Activated T-cell treated with anti-CD3 and anti-CD28 coated beads for 24 hours (primary cell): Measurements from ENCODE around the gene ZSWIM6.

Experiments
- DNase-seq: peaks from one replicate; pipeline ENCODE4 v3.0.0-alpha.2; 2020; ENCODE audit warnings: low read depth

ZSWIM6 gene

DNA sequence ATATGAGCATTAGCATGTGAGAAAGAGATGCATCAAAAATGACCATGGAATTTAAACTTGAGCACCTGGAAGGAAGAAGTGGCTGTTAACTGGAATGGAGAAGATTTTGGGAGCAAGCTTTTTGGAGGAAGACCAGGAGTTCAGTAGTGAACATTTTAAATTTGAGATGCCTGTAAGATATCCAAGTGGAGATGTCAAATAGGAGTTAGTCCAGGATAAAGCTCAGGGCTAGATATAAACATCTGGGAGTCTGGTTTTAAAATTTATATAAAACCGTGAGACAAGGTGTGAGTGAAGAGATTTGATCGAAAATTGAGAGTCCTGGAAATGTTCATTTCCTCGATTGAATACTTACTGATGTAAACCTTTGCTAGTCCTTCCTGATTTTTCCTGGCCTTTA is 217.5 kb downstream of the ZSWIM6 start:
- no peak for DNase-seq

DNA sequence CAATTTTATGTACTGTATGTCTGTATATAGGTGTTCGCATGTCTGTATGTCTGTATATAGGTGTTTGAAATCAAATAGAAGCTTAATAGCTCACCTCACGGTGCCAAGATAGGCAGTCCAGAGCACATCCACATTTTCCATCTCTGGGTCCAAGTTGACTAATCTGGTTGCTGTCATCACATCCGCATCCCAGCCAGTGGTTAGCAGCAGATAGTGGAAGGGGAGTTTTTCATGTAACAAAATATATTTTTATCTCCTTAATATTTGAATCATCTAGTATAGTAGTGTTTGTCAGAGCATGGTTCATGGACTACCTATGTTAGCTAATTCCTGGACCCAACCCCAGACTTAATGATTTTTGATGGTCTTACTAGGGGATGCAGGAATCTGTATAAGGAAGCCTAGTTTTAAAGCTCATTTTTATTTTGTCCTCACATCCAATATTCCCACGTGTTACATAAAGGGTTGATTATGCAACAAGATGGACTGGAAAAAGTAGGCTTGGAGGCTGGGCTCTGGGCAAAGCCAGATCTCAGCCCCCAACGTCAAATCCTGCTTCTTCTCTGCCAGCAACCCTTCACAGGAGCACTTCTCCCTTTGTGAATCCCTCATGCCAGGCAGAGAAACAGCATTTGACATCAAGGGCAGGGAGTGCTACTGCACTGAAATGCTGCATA is 219.7 kb downstream of the ZSWIM6 start:
- no peak for DNase-seq

DNA sequence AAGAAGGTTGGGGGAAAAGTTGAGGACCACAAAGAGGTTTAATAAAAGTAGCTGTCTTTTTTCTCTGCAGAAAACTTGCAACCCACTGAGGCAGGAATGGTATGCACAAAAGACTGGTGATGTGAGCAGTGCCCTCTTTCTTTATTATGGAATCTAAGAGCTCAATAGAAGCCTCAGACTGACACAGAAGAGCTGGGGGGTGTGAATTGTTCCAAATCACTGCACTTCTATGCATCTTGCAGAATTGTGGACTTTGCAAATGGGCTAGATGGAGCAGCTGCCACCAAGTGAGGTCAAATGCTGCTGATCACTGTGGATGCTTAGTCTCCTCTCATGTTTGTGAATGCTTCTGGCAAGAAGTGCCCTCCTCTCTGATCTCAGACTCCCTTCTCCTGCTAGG is 227.1 kb downstream of the ZSWIM6 start:
- DNase-seq, result no peak

DNA sequence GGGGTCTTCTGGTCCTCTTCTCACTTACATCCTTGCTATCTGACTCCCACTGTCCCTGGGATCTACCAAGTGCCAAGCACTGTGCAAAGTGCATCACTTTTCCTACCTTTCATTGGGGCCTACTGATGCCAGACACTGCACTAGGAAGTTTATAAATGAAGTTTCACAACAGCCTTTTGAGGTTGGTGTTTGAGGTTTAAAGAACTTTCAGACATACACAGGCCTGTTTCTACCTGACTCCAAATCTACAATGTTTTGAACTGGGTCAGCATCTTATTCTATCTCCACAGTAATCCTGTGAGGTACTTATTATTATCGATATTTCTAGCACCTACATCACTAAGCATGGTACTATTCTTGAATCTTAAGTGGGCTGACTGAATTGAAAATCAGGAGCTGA is 227.7 kb downstream of the ZSWIM6 start:
- no peak for DNase-seq

DNA sequence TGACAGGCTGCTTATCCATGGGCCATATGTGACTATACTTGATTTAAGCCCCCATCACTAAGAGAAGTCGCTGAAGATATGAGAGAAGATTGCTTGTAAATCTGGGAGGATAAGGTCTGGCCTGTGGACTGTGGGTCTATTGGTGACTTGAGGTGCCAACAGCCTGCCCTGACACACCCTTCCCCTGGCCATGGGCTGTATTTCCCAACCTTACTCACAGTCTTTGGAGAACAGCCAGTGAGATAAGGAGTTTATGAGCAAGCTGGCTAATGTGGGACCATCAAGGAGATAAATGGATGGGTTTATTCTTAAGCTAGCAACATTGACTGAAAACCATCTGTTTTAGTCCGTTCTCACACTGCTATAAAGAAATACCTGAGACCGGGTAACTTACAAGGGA is 231.3 kb downstream of the ZSWIM6 start:
- no peak for DNase-seq

DNA sequence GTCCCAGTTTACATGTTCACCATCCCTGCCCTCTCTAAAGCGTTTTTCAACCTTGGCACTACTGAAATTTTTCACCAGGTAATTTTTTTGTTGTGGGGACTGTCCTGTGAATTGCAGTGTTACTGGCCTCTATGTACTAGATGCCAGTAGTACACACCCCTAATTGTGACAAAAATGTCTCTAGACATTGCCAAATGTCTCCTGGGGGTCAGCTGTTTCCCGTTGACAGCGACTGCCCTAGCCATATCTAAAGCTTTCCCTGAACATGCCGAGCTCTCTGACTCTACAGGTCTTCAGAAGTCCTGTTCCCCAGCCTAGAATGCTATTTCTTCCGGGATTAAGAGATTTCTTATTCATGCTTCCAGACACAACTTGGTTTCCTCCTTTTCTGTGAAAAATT is 235.3 kb downstream of the ZSWIM6 start:
- DNase-seq, result no peak

DNA sequence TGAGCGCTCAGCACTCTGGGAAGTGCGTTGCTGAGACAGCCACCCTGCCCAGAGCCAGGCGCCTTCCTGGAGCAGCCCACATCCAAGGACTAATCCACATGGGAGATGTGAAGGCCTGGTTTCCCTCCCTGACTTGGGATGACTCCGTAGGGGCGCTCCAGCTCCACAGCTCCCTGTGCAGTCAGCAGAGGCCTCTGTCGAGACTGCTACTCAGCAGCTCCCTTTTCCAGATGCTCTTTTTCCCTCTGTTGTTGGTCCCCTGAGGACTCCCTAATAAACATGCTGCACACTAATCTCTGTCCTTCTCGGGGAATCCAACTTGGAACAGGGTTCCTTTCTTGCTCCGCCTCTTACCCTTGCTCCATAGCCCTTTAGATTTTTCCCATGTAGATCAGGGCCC is 237.3 kb downstream of the ZSWIM6 start:
- DNase-seq, result no peak

DNA sequence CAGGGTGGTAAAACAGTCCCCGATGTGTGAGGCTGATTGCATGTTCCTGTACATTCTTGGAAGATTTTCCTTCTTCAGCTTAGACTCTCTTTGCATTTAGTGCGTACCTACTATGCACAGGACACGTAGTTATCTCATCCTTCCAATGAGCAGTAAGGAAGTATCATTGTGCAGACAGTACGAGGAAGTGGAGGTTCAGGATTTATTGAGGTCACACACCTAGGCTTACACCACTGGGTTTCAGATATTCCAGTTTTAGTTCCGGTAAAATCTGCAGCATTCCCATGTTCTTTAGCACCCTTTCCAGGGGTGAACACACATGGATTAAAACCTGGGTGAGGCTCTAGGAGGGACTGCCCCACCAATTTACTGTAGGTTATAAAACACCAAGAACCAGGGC is 238.7 kb downstream of the ZSWIM6 start:
- DNase-seq, result no peak

DNA sequence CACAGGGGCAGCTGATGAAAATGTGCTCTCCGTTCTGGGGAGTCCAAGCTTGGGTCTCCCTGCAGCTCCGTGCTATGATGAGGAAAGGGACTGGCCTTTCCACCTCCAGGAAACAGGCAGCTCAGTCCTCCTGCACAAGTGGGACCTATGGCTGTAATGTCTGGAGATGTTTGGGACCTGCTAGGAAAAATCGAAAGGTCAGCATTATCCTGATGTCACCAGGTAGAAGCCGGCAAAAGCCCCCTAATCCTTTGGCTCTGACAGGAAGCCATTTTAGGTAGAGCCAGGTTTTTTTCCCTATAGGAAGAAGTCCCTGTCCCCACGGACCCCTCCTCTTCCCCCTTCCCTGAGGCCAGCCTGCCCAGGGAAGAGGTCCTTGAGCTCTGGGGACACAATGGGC is 240.9 kb downstream of the ZSWIM6 start:
- DNase-seq, result no peak

DNA sequence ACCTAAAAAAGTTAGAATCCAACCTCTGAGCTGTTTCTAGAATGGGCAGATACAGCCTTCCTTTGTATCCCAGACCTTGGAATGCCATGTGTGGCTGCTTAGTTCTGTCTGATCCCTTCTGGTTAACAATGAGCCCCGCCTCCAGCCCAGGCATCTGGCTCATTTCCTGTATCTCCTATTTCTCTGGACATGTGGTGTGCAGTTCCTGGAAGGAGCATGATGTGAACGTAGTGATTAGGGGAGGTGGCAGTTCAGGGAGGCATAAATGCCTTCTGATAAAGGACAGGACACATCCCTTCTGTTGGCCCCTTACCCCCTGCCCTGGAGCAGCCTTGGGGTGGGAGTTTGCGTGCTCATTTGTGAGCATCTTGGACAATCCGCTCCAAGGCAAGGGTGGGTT is 243.0 kb downstream of the ZSWIM6 start:
- no peak for DNase-seq

DNA sequence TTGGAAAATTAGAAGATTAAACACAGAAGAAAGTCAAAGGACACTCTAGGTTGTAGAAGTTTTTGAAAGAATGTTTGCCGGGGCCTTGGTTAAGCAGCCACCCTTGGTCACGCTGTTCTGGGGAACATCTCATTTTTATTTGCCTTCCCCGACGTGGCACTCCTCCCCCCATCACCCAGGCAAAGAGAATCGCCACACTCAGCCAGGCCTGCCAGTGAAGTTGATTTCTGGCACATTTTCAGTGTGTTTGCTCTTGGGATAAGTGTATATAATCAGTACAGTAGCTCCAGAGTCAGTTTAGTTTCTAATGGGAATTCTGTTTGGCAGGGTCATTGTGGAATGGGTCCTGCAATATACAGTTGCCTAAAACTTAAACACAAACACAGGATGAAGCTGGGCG is 243.5 kb downstream of the ZSWIM6 start:
- no peak for DNase-seq

DNA sequence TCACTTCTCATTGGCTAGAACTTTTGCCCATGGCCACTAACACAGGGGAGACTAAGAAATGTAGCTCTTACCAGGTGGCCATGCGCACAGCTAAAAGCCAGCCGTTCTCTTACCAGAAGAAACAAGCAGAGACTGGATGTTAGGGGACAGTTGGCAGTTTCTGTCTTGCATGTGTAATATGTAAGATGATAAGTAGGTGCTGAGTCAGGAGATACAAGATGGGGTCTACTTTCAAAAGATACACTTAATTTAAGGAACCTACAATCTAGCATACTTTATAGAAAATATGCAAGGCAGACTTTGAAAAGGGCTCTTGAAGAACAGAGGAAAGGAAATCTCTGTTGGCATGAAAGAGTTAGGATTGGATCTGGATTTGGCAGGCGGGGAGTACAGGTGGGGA is 244.5 kb downstream of the ZSWIM6 start:
- no peak for DNase-seq

DNA sequence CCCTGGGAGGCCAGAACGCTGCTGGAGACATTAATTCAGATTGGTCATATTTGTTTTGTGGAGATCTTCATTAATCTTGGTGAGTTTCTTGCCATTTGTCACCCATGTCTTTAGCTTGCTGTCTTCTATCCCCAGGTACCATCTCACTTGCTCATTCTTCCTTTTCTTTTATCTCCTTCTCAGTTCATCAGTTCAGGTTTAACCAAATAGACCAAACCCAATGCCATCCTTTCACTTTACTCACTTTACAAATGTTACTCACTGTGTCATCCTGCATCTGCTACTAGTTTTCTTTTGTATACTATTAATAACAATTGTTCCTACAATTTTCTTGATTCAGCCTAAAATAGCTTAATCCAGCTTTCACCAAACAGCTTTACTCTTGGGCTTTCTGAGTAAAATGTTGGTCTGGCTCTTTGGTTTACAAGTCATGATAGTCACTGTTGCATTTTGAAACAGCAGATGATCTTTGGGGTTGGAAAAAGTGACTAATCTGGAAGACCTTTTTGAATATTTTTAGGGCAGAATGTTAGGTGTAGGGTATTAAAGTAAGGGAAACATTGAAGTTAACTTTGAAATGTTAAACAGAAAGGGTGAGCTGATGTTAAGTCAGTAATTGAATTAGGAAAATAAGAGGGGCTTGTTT is 246.9 kb downstream of the ZSWIM6 start:
- DNase-seq, result no peak

DNA sequence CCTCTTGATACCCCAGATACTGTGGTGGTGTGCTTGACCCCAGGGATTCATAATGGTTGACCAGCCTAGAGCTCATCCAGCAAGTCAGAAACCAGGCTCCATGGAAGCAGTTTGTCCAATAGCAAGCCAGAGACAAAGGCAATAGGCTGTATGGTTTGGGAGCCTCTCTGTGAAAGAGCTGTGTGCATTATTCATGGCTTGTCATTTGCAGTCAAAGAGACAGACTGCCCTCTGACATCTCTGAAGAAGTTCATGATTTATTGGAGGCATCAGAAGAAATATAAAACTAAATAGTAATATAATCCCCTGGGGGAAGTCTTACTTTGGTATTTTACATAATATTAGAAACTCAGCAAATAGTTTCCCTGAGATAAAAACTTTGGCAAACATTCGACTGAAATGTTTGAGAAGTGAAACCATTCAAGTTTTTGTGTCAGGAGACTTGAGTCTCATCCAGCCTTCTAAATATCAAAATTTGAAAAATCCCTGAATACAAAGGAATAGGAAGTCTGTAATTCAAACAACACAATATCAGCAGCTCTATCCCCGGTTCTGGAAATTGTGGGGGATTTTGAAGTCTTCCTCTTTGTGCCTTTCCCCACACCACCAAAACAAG is 250.3 kb downstream of the ZSWIM6 start:
- DNase-seq, result no peak

DNA sequence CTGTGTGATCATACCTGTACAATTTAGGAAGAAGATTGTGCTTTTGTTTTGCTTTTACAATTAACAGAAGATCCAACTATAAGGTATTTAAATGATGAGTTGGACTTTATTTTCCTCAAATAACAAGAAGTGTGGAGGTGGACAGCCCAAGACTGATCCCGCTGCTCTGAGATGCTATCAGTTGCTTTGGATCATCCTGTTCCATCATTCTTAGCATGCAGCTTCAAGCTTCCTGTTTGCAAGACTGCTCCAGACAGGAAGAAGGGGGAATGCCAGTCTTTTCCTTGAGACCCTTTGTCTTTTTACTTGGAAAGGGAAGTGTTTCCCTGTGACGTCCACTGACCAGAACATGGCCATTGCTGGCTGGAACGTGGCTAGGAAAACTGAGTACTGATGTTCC is 250.8 kb downstream of the ZSWIM6 start:
- no peak for DNase-seq

DNA sequence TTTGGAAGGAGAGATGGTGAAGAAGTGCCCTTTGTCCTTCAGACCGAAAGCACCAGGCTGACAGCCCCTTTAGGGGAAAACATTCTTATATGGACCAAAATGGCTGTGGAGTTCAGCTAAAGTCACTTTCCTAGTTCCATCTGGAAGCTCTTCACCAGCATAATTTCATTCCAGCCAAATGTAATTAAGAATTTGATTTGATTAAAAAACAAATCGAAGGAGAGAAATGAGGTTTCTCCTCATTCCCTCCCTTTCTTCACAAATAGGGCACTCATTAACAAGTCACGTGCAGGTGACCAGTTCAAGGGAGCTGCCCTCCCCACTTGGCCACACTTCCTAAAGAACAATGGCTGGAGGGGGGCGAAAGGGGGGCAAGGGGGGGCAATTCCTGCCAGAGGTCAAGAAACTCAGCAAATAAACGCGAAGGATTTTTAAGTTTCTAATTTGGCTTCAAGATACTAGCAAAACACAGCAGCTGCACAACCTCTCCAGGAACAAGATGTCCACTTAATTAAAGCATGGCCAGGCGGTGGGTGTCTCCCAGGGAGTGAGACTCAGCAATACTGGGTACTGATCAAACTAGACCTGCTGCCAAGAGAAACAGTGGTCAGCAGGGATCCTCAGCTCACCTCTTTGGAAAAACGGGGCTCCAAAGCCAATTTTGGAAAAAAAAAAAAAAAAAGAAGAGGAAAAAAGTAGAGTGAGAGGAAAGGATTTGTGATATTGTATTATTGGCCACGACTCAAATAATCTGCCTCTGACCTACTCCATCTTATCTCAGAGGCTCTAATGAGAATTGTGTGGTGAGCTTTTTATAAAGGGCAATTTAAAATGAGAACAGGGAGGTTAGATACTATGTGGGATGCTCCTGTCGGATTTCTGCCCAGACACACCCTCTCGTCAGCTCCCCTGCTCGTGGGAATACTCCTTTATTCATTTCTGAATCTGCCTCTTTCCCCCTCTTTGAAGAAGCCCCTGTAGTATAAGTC is 254.3 kb downstream of the ZSWIM6 start:
- DNase-seq, result no peak

DNA sequence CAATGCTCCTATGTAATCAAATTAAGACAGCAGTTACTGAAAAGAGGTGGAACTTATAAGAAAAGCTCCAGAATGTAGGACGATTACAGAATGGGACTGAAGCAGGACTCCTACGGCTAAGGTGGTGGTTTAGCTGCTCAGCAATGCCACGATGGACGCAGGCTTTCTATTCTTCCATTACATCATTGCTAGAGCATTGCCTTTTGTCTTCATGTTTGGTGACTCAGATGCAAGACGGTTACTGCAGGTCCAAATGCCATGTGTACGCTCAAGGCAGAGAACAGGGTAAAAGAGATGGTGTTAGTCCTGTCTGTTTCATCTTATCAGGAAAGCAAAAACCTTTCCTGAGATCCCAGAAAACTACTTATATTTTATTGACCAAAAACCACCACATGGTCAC is 255.1 kb downstream of the ZSWIM6 start:
- no peak for DNase-seq

DNA sequence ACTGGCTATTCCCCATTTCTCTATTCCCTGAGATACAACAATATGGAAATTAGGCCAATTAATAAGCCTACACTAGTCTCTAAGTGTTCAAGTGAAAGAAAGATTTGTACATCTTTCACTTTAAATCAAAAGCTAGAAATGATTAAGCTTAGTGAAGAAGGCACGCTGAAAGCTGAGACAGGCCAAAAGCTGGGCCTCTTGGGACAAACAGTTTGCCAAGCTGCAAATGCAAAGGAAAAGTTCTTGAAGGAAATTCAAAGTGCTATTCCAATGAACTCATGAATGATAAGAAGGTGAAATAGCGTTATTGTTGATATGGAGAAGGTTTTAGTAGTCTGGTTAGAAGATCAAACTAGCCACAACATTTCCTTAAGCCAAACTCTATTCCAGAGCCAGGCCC is 256.2 kb downstream of the ZSWIM6 start:
- no peak for DNase-seq

DNA sequence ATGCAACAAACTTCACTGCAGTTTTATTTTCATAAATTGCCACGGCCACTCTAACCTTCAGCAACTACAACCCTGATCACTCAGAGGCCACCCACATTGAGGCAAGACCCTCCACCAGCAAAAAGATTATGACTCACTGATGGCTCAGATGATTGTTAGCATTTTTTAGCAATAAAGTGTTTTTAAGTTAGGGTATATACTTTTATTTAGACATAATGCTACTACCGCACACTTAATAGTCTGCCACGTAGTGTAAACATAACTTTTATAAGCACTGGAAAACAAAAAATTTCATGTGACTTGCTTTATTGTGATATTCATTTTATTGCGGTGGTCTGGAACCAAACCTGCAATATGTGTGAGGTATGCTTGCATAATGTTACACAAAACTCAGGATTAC is 257.9 kb downstream of the ZSWIM6 start:
- DNase-seq, result no peak

DNA sequence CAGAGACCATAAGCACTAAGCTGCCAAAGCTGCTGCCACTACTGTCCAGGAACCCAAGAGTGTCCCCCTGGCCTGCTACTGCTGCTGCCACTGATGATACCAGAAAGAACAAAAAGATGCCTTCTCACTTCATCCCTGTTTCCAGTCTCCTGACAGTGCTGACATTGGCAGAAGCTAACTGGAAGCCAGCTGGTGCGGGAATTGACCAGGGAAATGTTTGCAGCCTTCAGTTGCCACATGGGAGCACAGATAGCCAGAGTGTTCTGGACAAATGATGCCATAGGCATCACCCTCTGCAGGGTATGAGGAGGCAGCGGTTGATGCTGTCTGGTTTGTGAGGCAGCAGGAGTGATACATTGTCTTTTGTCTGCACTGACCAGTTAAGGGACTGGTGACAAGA is 258.4 kb downstream of the ZSWIM6 start:
- DNase-seq, result no peak

DNA sequence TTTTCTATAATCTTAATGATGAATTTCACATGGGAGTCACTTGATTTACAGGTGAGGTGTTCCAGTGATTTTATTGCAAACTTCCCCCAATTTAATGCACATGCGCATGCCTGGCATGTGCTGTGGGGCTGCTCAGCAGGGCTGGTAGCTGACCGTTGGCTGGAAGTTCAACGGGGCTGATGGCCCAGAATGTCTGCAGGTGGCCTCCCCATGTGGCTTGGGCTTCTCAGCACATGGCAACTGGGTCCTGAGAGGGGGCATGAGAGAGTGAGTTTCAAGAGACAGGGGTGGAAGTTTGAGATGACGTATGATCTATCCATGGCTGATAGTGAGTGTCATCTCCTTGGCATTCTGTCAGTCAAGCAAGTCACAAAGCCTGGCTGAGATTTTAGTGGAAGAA is 259.8 kb downstream of the ZSWIM6 start:
- DNase-seq, result no peak

DNA sequence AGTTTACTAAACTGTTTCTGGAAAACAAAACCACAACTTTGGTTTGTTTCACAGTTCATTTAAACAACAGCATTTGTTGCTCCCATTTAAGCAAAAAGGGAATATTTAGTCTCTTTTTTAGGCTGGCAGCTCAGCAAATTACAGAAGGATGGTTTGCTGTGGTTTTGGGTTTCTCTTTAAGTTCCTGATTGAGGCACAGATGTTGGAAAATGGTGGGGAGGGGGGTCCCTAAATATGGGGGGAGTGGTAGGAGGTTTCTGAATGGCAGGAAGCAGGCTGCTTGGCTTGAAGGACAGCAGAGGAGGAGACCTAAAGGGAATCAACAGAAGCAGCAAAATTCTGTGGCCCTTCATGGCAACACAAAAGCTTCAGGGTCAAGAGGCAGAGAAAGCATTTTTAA is 263.4 kb downstream of the ZSWIM6 start:
- no peak for DNase-seq
